ENCODE measurements around the gene TEX11.

DNA sequence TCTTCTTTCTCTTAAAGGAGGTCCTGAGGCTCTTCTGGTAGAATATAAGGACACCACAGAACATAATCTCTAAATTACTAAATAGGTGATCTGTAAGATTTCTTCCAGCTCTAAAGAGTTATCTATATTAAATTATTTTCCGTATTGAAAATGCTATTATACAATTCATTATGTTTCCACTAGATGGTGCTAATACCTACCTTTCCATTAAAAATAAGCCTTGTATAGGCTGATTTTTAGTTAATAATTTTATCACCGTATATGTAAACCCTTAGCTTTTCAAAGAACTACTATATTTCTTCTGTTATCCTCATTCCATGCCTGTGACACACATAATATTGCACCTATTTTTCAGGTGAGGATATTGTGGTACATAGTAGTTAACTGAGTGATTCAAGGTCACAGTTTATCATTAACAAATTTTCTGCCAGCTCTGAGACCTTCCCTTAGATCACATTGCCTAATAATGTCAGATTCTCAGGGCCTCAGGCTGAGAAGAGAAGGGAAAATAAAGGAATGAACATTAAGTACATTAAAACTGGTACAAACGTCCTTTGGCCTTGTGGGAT is 138.8 kb downstream of the TEX11 start:
- TF ChIP-seq, protein P1, sequence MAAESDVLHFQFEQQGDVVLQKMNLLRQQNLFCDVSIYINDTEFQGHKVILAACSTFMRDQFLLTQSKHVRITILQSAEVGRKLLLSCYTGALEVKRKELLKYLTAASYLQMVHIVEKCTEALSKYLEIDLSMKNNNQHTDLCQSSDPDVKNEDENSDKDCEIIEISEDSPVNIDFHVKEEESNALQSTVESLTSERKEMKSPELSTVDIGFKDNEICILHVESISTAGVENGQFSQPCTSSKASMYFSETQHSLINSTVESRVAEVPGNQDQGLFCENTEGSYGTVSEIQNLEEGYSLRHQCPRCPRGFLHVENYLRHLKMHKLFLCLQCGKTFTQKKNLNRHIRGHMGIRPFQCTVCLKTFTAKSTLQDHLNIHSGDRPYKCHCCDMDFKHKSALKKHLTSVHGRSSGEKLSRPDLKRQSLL (tag by site-specific recombination; IDR thresholded peaks at IDR 0.05): no peak
- no peak for TF ChIP-seq MYNN (tag by site-specific recombination; IDR thresholded peaks at IDR 0.05; ENCODE audit: borderline replicate concordance)
- TF ChIP-seq, protein P2, sequence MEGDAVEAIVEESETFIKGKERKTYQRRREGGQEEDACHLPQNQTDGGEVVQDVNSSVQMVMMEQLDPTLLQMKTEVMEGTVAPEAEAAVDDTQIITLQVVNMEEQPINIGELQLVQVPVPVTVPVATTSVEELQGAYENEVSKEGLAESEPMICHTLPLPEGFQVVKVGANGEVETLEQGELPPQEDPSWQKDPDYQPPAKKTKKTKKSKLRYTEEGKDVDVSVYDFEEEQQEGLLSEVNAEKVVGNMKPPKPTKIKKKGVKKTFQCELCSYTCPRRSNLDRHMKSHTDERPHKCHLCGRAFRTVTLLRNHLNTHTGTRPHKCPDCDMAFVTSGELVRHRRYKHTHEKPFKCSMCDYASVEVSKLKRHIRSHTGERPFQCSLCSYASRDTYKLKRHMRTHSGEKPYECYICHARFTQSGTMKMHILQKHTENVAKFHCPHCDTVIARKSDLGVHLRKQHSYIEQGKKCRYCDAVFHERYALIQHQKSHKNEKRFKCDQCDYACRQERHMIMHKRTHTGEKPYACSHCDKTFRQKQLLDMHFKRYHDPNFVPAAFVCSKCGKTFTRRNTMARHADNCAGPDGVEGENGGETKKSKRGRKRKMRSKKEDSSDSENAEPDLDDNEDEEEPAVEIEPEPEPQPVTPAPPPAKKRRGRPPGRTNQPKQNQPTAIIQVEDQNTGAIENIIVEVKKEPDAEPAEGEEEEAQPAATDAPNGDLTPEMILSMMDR (tag by site-specific recombination; IDR thresholded peaks at IDR 0.05): 0 out of 2 replicates have a peak, but pooled peaks have one; percentile 28
- TF ChIP-seq ZBTB8A (tag by site-specific recombination; IDR thresholded peaks at IDR 0.05): no peak
- no peak for TF ChIP-seq KLF7 (tag by site-specific recombination; IDR thresholded peaks at IDR 0.05; ENCODE audit: borderline replicate concordance)
- TF ChIP-seq, protein P3, sequence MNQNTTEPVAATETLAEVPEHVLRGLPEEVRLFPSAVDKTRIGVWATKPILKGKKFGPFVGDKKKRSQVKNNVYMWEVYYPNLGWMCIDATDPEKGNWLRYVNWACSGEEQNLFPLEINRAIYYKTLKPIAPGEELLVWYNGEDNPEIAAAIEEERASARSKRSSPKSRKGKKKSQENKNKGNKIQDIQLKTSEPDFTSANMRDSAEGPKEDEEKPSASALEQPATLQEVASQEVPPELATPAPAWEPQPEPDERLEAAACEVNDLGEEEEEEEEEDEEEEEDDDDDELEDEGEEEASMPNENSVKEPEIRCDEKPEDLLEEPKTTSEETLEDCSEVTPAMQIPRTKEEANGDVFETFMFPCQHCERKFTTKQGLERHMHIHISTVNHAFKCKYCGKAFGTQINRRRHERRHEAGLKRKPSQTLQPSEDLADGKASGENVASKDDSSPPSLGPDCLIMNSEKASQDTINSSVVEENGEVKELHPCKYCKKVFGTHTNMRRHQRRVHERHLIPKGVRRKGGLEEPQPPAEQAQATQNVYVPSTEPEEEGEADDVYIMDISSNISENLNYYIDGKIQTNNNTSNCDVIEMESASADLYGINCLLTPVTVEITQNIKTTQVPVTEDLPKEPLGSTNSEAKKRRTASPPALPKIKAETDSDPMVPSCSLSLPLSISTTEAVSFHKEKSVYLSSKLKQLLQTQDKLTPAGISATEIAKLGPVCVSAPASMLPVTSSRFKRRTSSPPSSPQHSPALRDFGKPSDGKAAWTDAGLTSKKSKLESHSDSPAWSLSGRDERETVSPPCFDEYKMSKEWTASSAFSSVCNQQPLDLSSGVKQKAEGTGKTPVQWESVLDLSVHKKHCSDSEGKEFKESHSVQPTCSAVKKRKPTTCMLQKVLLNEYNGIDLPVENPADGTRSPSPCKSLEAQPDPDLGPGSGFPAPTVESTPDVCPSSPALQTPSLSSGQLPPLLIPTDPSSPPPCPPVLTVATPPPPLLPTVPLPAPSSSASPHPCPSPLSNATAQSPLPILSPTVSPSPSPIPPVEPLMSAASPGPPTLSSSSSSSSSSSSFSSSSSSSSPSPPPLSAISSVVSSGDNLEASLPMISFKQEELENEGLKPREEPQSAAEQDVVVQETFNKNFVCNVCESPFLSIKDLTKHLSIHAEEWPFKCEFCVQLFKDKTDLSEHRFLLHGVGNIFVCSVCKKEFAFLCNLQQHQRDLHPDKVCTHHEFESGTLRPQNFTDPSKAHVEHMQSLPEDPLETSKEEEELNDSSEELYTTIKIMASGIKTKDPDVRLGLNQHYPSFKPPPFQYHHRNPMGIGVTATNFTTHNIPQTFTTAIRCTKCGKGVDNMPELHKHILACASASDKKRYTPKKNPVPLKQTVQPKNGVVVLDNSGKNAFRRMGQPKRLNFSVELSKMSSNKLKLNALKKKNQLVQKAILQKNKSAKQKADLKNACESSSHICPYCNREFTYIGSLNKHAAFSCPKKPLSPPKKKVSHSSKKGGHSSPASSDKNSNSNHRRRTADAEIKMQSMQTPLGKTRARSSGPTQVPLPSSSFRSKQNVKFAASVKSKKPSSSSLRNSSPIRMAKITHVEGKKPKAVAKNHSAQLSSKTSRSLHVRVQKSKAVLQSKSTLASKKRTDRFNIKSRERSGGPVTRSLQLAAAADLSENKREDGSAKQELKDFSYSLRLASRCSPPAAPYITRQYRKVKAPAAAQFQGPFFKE (tag by site-specific recombination; IDR thresholded peaks at IDR 0.05; ENCODE audit: borderline replicate concordance): no peak
- no peak for TF ChIP-seq ZNF274 (IDR thresholded peaks at IDR 0.05; ENCODE audit: low read length)
- no peak for TF ChIP-seq ZNF274 (tag by site-specific recombination; IDR thresholded peaks at IDR 0.05; ENCODE audit: borderline replicate concordance)
- TF ChIP-seq ZNF302 (tag by site-specific recombination; IDR thresholded peaks at IDR 0.05; ENCODE audit: low read depth): no peak
- TF ChIP-seq, protein P4, sequence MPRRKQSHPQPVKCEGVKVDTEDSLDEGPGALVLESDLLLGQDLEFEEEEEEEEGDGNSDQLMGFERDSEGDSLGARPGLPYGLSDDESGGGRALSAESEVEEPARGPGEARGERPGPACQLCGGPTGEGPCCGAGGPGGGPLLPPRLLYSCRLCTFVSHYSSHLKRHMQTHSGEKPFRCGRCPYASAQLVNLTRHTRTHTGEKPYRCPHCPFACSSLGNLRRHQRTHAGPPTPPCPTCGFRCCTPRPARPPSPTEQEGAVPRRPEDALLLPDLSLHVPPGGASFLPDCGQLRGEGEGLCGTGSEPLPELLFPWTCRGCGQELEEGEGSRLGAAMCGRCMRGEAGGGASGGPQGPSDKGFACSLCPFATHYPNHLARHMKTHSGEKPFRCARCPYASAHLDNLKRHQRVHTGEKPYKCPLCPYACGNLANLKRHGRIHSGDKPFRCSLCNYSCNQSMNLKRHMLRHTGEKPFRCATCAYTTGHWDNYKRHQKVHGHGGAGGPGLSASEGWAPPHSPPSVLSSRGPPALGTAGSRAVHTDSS (tag by site-specific recombination; IDR thresholded peaks at IDR 0.05): no peak
- TF ChIP-seq, protein P5, sequence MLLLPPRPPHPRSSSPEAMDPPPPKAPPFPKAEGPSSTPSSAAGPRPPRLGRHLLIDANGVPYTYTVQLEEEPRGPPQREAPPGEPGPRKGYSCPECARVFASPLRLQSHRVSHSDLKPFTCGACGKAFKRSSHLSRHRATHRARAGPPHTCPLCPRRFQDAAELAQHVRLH (tag by site-specific recombination; IDR thresholded peaks at IDR 0.05): no peak
